Activated naive CD8-positive, alpha-beta T cell treated with anti-CD3 and anti-CD28 coated beads, Interleukin-2, amount 10 ng/mL, durations not matched to agents 7 days and 5 days (primary cell): ENCODE results near the gene TMA7. TPM values are rescaled to one million over a fixed set of nuclear protein-coding genes. Genes with fewer than 3 reads are reported as not detected.

ENCODE experiments used
- ATAC-seq: fragments of 150-1000 bp; cut with Tn5 transposase; one replicate; pipeline ENCODE4 v1.10.0; 2021; ENCODE audit warnings: low read depth, moderate library complexity
- POLR2A ChIA-PET: fragments of 350-600 bp; sonication (Branson Sonifier 250); formaldehyde crosslinking; loops from one replicate; lab custom pipeline; 2021; ENCODE audit warnings: antibody characterized with exemption; lab: Charles Lee
- DNase-seq: peaks from one replicate; pipeline ENCODE4 v3.0.0; 2021
- H3K27ac Mint-ChIP-seq: one replicate; pipeline ENCODE4 v1.8.0; 2022; ENCODE audit warnings: mild to moderate bottlenecking, mixed read lengths
- H3K27me3 Mint-ChIP-seq: one replicate; pipeline ENCODE4 v1.8.0; 2022; ENCODE audit warnings: mild to moderate bottlenecking, moderate library complexity, mixed read lengths
- H3K36me3 Mint-ChIP-seq: one replicate; pipeline ENCODE4 v1.8.0; 2021; ENCODE audit warnings: mild to moderate bottlenecking, mixed read lengths
- H3K4me1 Mint-ChIP-seq: one replicate; pipeline ENCODE4 v1.8.0; 2021; ENCODE audit warnings: mixed read lengths
- H3K4me3 Mint-ChIP-seq: one replicate; pipeline ENCODE4 v1.8.0; 2022; ENCODE audit warnings: mild to moderate bottlenecking, moderate library complexity, mixed read lengths
- H3K9me3 Mint-ChIP-seq: one replicate; pipeline ENCODE4 v1.8.0; 2021; ENCODE audit warnings: mixed read lengths
- total RNA-seq, 2 experiments: library from RNA; stranded (reverse); gene quantifications; one replicate each; pipeline ENCODE4 v1.2.3, GENCODE V29; 2021

TMA7 gene
- total RNA-seq, 2 experiments from 2014 or later = 260 to 263 TPM

DNA sequence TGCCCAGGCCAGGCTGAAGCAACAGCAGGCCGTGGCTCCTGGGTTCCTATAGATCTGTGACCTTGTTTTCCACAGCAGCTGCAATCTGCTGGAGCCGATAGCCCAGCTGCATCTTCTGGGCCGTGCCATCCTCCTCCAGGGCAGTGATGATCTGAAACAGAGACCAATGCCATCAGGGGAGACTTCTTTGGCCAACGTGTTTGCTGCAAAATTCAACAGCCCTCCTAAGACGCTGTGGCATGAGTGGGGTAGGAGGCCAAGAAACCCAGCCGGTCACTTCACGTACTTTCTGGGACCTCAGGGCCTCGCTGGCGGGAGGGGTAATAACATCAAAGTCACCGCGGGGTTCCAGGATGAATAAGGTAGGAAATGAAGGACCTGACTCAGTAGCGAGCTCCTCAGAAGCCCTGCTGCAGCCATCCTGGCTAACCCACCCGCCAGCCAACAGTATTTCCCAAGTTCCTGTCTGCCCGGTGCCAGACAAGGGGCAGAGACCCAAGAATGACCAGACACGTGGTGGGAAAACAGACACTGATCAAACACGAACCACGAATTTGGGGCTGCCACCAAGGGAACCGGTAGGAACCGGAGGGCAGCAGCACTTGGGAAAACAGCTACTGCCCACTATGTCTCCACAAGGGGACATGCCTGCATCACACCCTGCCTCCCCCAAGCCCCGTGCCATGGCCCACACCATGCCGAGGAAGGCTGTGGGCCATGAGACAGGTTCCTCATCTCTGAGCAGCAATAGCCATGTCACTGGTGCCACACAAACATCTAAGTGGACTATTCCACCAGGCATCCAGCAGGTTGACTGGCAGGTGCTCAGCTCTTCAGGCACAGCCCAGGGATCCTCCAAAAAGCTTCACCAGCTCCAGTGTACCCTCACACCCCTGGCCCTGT lies 35.4 kb upstream of the TMA7 start:
- H3K36me3 Mint-ChIP-seq = no peaks in the 10 kb centered on the region
- DNase-seq = no peak
- peaks cover 1% of the 10 kb centered on the region for H3K4me1 Mint-ChIP-seq
- H3K27me3 Mint-ChIP-seq = no peaks in the 10 kb centered on the region
- no peaks in the 10 kb centered on the region for H3K9me3 Mint-ChIP-seq
- no peak overlapping the region for H3K4me3 Mint-ChIP-seq
- POLR2A ChIA-PET = no interaction called here
- ATAC-seq = no peak
- H3K27ac Mint-ChIP-seq = no peak overlapping the region

DNA sequence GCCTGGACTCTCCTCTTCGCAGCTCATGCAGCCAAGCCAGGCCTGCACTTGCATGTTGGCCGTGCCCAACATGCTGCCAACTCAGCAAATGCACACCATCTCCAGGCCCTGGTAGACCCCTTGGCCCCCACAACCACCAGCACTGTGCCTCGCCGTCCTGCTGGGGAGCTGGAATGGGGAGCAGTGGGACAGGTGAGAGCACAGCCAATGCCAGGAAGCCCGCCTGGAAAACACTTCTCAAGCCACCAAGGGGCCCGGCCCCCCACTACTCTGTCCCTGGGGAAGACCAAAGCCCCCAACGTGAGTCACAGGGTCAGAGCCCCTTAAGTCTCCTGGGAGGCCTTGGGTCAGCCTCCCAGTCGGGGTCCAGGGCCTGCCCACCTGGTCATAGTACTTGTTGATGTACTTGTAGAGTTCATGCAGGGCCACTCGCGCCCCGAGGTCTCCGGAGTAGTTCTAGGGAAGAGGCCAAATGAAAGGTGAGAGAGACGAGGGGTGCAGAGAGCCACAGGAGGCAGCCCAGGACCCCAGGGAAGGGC lies 34.6 kb upstream of the TMA7 start:
- Mint-ChIP-seq H3K36me3 (no peaks in the 10 kb centered on the region), H3K27me3 (no peaks in the 10 kb centered on the region), H3K27ac (no peak overlapping the region), H3K4me3 (no peak overlapping the region), H3K9me3 (no peaks in the 10 kb centered on the region), H3K4me1 (peaks cover 1% of the 10 kb centered on the region)
- ATAC-seq (no peak), DNase-seq (no peak)
- POLR2A ChIA-PET = no interaction called here

DNA sequence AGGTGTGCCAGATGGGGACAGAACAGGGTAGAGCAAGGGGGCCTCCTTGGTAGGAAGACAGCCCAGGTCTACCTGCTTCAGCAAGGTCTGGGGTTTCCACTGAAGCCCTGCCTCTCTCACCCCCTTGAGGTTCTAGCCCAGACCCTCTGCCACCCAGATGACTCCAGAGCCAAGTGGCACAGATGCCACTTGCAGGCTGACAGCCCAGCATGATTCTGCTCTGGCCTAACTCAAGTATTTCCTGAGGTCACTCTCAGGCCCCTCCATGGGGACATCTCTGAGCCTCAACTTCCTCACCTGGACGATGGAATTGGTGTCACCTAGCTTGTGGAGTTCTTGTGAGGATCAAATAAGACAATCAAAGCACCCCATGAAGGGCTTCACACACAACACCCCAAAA lies 34.1 kb upstream of the TMA7 start:
- POLR2A ChIA-PET = no interaction called here
- DNase-seq (no peak), ATAC-seq (no peak)
- Mint-ChIP-seq H3K27ac (no peak overlapping the region), H3K36me3 (no peaks in the 10 kb centered on the region), H3K4me3 (no peak overlapping the region), H3K27me3 (no peaks in the 10 kb centered on the region), H3K9me3 (no peaks in the 10 kb centered on the region), H3K4me1 (peaks cover under 1% of the 10 kb centered on the region)

DNA sequence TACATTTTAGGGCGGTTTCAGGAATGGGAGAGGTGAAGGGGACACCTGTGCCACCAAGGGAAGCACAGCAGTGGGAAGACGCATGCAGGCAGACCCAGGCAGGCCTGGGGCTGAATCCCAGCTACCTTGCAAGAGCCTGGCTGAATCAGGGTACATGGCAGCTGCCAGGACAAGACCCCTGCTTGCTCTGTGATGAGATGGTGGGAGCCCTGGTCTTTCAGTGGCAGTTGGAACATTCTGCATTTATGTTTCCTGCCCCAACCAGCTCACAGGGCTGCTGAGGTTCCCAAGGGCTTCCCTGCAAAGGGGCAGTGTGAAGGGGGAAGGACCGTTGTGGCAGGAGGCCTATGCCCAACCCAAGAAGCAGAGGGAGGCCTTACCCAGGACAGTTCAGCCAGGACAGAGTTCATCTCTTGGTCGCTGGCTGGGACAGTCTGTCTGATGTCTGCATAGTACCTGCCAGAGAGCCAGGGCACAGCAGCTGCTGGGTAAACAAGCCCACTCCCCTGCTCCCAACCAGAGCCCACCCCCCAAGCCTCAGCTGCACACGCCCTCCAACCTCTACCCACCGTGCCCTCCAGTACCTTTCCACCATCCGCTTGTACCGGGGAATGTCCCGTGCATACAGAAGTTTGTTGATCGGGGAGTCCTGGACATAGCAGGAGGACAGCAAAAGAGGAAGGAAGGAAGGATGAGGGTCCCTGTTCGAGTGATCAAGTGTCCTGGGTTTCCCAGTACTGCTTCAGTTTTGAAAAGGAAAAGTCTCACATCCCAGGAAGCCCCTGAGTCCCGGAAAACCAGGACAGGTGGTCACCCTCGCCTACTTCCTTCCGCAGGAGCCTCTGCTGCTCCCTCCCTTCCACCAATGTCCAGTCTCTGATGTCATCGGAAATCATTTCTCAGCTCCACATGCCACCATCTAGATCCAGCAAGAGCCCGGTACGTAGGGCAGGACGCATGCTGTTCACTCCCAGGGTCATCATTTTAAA lies 33.3 kb upstream of the TMA7 start:
- ATAC-seq (no peak), DNase-seq (no peak)
- Mint-ChIP-seq H3K4me1 (no peaks in the 10 kb centered on the region), H3K36me3 (no peaks in the 10 kb centered on the region), H3K4me3 (no peak overlapping the region), H3K27me3 (no peaks in the 10 kb centered on the region), H3K9me3 (no peaks in the 10 kb centered on the region), H3K27ac (no peak overlapping the region)
- POLR2A ChIA-PET = no interaction called here

GRCh38 chr3:48407542-48408099 lies 32.4 kb upstream of the TMA7 start:
- DNase-seq (no peak), ATAC-seq (no peak)
- Mint-ChIP-seq H3K4me1 (no peaks in the 10 kb centered on the region), H3K9me3 (no peaks in the 10 kb centered on the region), H3K4me3 (no peak overlapping the region), H3K27me3 (no peaks in the 10 kb centered on the region), H3K27ac (no peak overlapping the region), H3K36me3 (no peaks in the 10 kb centered on the region)
- POLR2A ChIA-PET = no interaction called here

DNA sequence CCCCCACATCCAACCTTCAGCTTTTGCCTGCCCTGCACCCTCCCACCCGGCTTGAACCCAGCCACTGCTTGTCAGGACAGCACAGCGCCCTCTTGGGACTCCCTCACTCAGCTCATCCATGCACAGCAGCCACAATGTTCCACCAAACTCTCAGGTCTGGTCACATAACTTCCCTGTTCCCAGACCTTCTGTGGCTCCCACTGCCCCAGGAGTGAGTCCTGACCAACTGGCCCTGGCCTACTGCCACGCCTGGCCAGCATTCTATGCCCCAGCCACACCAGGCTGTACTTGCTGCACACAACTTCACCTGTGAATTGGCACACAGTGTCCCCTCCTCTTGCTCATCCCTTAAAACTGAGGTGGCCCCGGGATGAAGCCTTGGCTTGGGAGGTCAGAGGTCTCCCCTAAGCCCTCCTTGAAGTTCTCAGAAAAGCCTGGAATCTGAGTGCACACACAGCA lies 31.2 kb upstream of the TMA7 start:
- Mint-ChIP-seq H3K27ac (no peak overlapping the region), H3K4me3 (no peak overlapping the region), H3K4me1 (no peaks in the 10 kb centered on the region), H3K36me3 (no peaks in the 10 kb centered on the region), H3K9me3 (no peaks in the 10 kb centered on the region), H3K27me3 (no peaks in the 10 kb centered on the region)
- no peak for ATAC-seq
- POLR2A ChIA-PET = no interaction called here
- DNase-seq = peak; percentile 22

DNA sequence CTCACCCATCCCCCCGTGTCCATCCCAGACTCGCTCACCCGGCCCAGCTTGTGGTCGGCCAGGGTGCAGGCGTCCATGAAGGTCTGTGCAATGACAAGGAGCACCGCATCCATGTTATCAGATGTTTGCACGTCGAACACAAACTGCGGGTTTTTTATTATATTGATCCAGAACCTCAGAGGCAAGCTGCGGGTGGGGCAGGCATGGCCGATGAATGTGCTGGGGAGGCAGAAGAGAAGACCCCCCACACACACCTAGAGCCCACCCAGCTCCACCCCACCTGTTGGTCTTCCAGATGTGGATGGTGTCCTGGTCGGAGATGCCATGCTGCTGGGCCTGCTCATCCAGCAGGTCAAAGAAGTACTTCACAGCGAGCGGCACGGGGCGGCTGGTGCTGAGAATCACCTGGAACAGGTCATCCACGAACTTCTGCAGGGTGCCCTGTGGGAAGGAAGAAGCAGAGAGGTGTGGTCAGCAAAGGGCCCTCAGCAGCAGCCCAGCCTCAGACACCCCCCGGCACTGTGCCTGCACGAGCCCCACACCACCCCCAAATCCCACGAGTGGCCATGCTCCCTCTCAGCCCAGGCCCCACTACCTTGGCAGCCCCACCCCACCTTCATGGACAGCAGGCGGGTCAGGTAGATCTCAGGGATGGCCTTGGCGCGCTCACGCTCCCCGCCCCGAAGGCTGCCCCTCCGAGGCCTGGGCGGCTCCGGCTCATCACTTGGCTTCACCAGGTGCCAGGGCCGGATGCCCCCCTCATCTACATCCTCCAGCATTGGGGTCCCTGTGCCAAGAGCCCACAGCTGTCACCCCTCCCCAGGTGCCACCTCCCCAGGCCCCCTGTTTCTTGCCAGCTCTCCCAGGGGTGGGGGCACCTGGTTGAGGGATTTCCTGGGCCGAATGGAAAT lies 30.5 kb upstream of the TMA7 start:
- POLR2A ChIA-PET = no interaction called here

GRCh38 chr3:48410205-48411040 lies 29.6 kb upstream of the TMA7 start:
- Mint-ChIP-seq H3K27ac (no peak overlapping the region), H3K9me3 (no peaks in the 10 kb centered on the region), H3K4me1 (no peaks in the 10 kb centered on the region), H3K36me3 (no peaks in the 10 kb centered on the region), H3K27me3 (no peaks in the 10 kb centered on the region), H3K4me3 (no peak overlapping the region)
- ATAC-seq (no peak), DNase-seq (peak; percentile 14)
- POLR2A ChIA-PET = no interaction called here

More for the DNA sequence above, 30.5 kb upstream of the TMA7 start:
- no peaks in the 10 kb centered on the region for H3K4me1 Mint-ChIP-seq
- no peak overlapping the region for H3K27ac Mint-ChIP-seq
- no peaks in the 10 kb centered on the region for H3K27me3 Mint-ChIP-seq
- no peaks in the 10 kb centered on the region for H3K36me3 Mint-ChIP-seq
- H3K9me3 Mint-ChIP-seq = no peaks in the 10 kb centered on the region
- peak; percentile 25 for DNase-seq
- no peak overlapping the region for H3K4me3 Mint-ChIP-seq
- no peak for ATAC-seq

- Mint-ChIP-seq H3K4me1 (no peaks in the 10 kb centered on the region), H3K9me3 (no peaks in the 10 kb centered on the region), H3K27me3 (no peaks in the 10 kb centered on the region), H3K4me3 (no peak overlapping the region), H3K27ac (no peak overlapping the region), H3K36me3 (no peaks in the 10 kb centered on the region)
- POLR2A ChIA-PET = no interaction called here
- DNase-seq (peak; percentile 14), ATAC-seq (no peak)
These were observed 28.9 kb upstream of the TMA7 start for GRCh38 chr3:48411041-48411588.

DNA sequence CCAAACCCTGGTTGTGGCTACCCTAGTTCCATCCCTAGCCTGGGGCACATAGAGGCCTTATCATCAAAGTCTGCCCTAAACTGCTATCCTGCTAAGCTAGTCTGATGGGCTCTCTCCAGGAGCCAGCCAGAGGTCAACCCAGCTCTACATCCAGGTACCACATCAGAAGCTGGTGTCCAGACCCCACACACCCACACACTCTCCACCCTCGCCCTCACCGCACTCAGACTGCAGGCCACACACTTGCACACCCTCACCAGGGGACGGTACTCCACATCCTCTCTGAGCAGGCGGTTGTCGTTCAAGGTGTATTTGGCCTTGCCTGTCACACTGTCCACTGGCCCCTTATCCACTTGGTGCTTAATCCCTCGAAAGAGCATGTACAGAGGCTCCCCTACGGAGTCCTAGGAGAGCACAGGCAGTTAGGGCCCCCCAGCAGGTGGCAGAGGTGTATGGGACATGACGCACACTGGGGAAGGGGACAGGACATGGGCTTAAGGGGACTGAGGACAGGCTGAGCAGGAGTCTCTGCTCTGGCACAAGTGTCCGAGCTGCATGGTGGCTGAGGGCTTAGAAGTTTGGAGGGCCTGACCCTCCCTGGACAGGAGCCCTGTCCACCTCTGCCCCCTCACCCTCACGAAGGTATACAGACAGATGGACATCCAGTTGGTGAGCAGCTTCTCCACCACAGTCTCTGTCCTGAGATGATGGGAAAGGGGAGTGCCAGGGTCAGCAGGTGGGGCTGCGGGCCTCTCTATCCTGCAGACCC lies 28.3 kb upstream of the TMA7 start:
- H3K27ac Mint-ChIP-seq = peak overlapping the region; percentile 15
- ATAC-seq (no peak), DNase-seq (peak; percentile 26)
- no peaks in the 10 kb centered on the region for H3K27me3 Mint-ChIP-seq
- no peaks in the 10 kb centered on the region for H3K4me1 Mint-ChIP-seq
- no peaks in the 10 kb centered on the region for H3K9me3 Mint-ChIP-seq
- no peaks in the 10 kb centered on the region for H3K36me3 Mint-ChIP-seq
- POLR2A ChIA-PET = interaction anchor here (1.1 kb wide), 1 partner anchor 35 kb away, joined by 4 read pairs; the partner anchor contains the start of gene ATRIP
- no peak overlapping the region for H3K4me3 Mint-ChIP-seq
